HUES64 (cell line): ENCODE results near the gene HPN.
A peak's percentile ranks its signal among the peaks of the same experiment; 100 is the strongest.
"Not testable (repeated sequence)": the region's sequence is repeated elsewhere in the genome, so short reads cannot be mapped to it uniquely, and the experiment has no call there.

ENCODE experiments used
- H3K27ac ChIP-seq: 2 replicates; pipeline ENCODE4 v1.7.0; 2013; ENCODE audit warnings: low read depth, low read length, inconsistent platforms
- H3K27me3 ChIP-seq: 2 replicates; pipeline ENCODE4 v1.6.1; 2013; ENCODE audit warnings: mild to moderate bottlenecking, low read length; ENCODE audit not compliant: insufficient read depth
- H3K36me3 ChIP-seq: 2 replicates; pipeline ENCODE4 v1.6.1; 2013; ENCODE audit warnings: mild to moderate bottlenecking, low read length; ENCODE audit not compliant: insufficient read depth
- H3K4me1 ChIP-seq: 2 replicates; pipeline ENCODE4 v1.6.1; 2013; ENCODE audit warnings: mild to moderate bottlenecking, low read length, moderate library complexity; ENCODE audit not compliant: insufficient read depth
- H3K4me3 ChIP-seq: 2 replicates; pipeline ENCODE4 v1.5.1; 2013; ENCODE audit warnings: mild to moderate bottlenecking, low read length, moderate library complexity
- H3K9ac ChIP-seq: 2 replicates; pipeline ENCODE4 v1.6.1; 2013; ENCODE audit warnings: mild to moderate bottlenecking, low read depth, low read length
- H3K9me3 ChIP-seq: 2 replicates; pipeline ENCODE4 v1.6.1; 2013; ENCODE audit warnings: low read depth, low read length; ENCODE audit not compliant: insufficient read depth
- WGBS: fragments of 150-250, 120-280 bp; methylation state at CpG from one replicate; pipeline ENCODE4 v1.1.7; 2013; ENCODE audit warnings: missing lambda C conversion rate; 5-methylcytosine and 5-hydroxymethylcytosine counted together

The HPN gene

DNA sequence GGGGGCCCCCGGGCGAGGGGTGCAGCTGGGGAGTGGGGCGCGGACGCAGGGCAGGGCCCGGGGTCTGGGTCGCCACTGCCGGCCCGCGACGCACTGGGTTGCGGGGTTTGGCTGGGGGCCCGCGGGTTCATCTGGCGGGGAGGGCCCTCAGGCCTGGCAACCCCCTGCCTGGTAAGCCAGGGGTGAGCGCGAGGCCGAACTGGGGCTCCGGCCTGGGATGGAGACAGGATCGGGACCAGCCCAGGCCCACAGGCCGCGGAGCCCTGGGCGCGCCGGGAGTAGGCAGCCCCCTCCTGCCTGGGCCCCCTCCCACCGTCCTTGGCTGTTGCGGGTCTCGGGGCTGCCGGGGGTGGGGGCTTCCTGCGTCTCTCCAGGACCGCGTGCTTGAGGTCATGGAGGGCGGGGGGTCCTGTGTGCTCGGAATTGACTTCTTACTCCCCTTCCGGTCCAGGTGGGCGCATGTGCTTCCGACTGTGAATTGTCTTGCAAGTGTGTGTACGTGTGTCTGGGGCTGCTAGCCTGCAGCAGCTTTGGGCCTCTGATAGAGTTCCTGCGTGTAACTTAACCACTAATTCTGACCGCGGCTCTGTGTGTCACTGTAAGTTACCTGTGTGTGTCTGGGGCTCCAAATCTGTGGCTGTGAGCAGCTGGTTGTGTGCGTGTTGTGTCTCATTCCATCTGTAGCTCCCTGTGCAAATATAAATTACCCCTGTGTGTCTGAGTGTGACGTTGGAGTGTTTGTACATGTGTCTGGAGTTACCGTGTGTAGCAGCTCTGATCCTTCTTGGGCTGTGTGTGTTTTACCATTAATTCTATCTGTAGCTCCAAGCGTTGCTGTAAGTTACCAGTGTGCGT, 40.6 kb upstream of the HPN start:
- H3K4me3 ChIP-seq = peak overlapping the region; percentile 84
- H3K27me3 ChIP-seq = no peaks in the 10 kb centered on the region
- peak overlapping the region; percentile 97 for H3K27ac ChIP-seq
- no peaks in the 10 kb centered on the region for H3K9me3 ChIP-seq
- 4% methylated on average over 46 of the region's 46 CpGs for WGBS
- peak overlapping the region; percentile 84 for H3K9ac ChIP-seq
- H3K4me1 ChIP-seq = peaks cover 44% of the 10 kb centered on the region
- peaks cover 28% of the 10 kb centered on the region for H3K36me3 ChIP-seq

DNA sequence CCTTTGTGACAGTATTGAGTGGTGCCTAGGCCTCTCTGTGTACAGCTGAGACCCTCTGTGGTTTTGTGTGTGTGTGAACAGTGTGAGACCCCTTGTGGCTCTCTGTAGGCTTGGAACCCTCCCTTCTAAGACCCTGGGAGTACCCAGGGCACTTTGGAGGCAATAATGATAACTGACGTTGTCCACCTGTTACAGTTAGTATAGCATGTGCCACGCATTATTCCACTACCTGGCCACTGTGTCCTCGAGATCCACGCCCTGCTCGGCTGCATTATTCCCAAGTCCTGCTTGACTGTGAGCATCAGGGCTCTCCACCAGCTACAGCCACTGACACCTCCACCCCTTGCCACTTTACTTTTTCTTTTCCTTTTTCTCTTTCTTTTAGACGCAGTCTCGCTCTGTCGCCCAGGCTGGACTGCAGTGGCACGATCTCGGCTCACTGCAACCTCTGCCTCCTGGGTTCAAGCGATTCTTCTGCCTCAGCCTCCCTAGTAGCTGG, 39.4 kb upstream of the HPN start:
- H3K27me3 ChIP-seq = no peaks in the 10 kb centered on the region
- no peak overlapping the region for H3K27ac ChIP-seq
- H3K36me3 ChIP-seq = peaks cover 40% of the 10 kb centered on the region
- 92% methylated on average over 11 of the region's 11 CpGs for WGBS
- H3K4me3 ChIP-seq = peak overlapping the region; percentile 84
- no peaks in the 10 kb centered on the region for H3K9me3 ChIP-seq
- H3K9ac ChIP-seq = no peak overlapping the region
- H3K4me1 ChIP-seq = peaks cover 38% of the 10 kb centered on the region

DNA sequence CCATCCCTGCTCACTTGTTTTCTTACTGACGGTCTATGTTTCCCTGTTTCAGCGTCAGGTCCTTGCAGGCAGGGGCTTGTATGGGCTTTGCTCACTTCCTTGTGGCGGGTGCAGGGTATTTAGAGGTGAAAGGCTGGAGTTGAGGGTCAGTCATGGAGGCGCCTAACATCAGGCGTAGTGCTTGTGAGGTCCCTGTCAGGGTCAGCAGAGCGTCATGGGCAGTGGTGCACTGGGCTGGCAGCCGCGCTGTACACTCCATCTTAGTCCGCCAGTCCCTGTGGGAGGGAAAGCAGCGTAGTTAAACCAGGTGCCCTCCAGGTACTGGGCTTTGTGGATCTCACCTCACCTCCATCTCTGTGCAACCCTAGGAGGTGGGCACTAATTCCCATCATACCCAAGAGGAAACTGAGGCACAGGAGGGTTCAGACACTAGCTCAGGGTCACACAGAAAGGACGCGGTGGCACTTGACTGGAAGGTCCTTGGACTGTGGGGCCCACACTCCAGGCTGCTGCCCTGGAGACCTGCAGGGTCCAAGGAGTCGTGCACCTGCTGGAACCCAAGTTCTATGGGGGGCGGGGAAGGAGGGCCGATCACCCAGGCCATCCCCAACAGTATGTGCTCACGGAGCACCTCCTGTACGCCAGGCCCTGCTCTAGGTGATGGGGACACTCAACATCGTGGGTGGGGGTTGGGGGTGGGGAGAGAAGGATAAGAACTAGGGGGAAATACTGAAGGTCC, 36.8 kb upstream of the HPN start:
- Histone ChIP-seq H3K36me3 (peaks cover 62% of the 10 kb centered on the region), H3K27me3 (no peaks in the 10 kb centered on the region), H3K27ac (no peak overlapping the region), H3K9me3 (no peaks in the 10 kb centered on the region), H3K9ac (no peak overlapping the region), H3K4me3 (no peak overlapping the region), H3K4me1 (peaks cover 26% of the 10 kb centered on the region)
- 94% methylated on average over 18 of the region's 18 CpGs for WGBS

DNA sequence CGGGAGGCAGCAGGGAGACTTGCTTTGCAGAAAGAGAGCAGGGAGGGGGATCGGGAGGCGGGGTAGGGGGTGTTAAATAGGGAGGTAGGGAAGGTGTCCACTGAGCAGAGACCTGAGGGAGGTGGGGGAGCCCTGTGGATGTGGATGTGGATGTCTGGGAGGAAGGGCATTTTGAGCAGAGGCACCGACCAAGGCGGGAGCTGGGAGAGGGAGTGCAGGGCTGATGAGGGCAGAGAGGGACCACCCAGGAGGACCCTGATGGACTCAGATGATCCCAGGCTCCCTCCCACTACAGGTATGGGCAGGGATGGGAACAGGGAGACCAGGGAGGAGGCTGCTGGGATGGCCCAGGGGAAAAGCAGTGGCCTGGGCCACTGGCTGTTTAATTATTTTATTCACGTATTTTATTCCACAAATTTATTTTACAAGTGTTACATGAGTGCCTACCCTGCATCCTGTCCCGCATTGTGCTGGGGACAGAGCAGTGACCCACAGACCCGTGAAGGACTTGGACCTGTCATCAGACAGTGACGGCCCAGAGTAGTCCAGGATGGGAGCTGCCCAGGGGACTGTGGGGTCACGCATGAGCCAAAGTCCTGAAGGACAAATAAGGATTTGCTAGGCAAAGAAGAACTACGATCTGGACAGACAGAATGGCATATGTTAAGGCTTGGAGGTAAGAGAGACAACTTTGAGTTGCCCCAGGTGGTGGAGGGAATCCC, 36.1 kb upstream of the HPN start:
- Histone ChIP-seq H3K4me3 (no peak overlapping the region), H3K36me3 (peaks cover 69% of the 10 kb centered on the region), H3K27ac (no peak overlapping the region), H3K9ac (no peak overlapping the region), H3K4me1 (peaks cover 26% of the 10 kb centered on the region), H3K9me3 (no peaks in the 10 kb centered on the region), H3K27me3 (no peaks in the 10 kb centered on the region)
- 93% methylated on average over 11 of the region's 11 CpGs for whole genome bisulfite sequencing

DNA sequence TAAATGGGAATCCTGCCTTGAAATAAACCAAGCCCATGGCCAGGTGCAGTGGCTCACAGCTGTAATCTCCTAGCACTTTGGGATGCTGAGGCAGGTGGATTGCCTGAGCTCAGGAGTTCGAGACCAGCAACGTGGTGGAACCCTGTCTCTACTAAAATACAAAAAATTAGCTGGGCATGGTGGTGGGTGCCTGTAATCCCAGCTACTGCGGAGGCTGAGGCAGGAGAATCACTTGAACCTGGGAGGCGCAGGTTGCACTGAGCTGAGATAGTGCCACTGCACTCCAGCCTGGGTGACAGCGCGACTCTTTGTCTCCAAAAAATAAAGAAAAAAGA, 35.5 kb upstream of the HPN start:
- peaks cover 26% of the 10 kb centered on the region for H3K4me1 ChIP-seq
- H3K9me3 ChIP-seq, H3K27me3 ChIP-seq, H3K4me3 ChIP-seq, H3K9ac ChIP-seq, H3K27ac ChIP-seq: not testable (repeated sequence)
- 95% methylated on average over 6 of the region's 6 CpGs for WGBS
- H3K36me3 ChIP-seq = peaks cover 75% of the 10 kb centered on the region

DNA sequence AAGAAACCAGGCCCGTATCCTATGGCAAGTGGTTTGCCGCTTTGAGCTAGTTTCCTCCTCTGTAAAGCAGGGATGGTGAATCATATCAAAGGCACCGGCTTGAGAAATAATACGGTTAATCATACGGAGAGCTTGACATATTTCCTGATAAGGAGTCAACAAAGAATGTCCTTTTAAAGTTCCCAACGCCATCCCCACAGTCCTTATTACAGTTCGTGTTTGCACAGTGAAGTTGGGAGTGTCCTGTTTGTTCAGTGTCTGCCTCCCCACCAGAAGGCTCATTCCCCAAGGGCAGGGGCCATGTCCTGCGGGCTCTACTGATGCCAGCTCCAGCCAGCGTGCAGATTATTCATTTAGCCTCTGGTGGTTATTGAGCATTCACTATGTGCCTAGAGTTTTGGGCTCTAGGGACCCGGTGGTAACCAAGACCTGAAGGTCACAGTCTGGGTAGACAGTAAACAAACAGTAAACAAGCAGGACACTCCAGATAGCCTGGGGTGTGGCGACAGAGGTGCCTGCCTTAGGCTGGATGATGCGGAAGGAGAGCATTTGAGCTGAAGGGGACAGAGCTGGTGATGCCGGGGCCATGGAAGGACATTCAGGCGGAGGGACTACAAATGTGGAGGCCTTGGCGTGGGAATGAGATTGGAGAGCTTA, 35.1 kb upstream of the HPN start:
- H3K27ac ChIP-seq = no peak overlapping the region
- H3K9me3 ChIP-seq = no peaks in the 10 kb centered on the region
- no peak overlapping the region for H3K4me3 ChIP-seq
- peaks cover 21% of the 10 kb centered on the region for H3K4me1 ChIP-seq
- H3K9ac ChIP-seq = no peak overlapping the region
- no peaks in the 10 kb centered on the region for H3K27me3 ChIP-seq
- H3K36me3 ChIP-seq = peaks cover 80% of the 10 kb centered on the region
- WGBS = 93% methylated on average over 15 of the region's 15 CpGs

DNA sequence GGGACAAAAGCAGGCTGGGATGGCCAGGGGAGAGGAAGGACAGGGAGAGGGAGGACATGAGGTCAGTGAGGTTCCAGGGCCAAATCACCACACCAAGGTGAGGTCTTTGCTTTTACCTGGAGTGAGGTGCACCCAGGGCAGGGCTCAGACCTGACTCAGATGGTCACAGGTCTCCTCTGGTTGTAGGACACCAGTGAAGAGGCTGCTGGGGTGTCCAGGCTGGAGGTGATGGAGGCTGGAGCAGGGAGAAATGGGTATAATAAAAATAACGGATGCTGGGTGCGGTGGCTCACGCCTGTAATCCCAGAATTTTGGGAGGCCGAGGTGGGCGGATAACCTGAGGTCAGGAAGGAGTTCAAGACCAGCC, 34.5 kb upstream of the HPN start:
- WGBS = 97% methylated on average over 5 of the region's 5 CpGs

DNA sequence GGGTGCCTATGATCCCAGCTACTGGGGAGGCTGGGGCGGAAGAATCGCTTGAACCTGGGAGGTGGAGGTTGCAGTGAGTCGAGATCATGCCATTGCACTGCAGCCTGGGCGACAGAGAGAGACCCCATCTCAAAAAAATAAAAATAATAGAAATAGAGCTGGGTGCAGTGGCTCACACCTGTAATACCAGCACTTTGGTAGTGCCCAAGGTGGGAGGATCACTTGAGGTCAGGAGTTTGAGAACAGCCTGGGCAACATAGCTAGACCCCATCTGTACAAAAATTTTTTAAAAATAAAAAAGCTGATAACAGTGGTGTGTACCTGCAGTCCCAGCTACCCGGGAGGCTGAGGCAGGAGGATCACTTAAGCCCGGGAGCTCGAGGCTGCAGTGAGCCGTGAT, 34.1 kb upstream of the HPN start:
- H3K27me3 ChIP-seq, H3K9me3 ChIP-seq, H3K27ac ChIP-seq, H3K9ac ChIP-seq, H3K4me3 ChIP-seq: not testable (repeated sequence)
- Histone ChIP-seq H3K4me1 (peaks cover 17% of the 10 kb centered on the region), H3K36me3 (peaks cover 84% of the 10 kb centered on the region)
- 93% methylated on average over 7 of the region's 8 CpGs for WGBS

More for the DNA sequence above, 34.5 kb upstream of the HPN start:
- Histone ChIP-seq H3K9ac (no peak overlapping the region), H3K27me3 (no peaks in the 10 kb centered on the region), H3K9me3 (no peaks in the 10 kb centered on the region), H3K36me3 (peaks cover 82% of the 10 kb centered on the region), H3K4me3 (no peak overlapping the region), H3K27ac (no peak overlapping the region), H3K4me1 (peaks cover 18% of the 10 kb centered on the region)

DNA sequence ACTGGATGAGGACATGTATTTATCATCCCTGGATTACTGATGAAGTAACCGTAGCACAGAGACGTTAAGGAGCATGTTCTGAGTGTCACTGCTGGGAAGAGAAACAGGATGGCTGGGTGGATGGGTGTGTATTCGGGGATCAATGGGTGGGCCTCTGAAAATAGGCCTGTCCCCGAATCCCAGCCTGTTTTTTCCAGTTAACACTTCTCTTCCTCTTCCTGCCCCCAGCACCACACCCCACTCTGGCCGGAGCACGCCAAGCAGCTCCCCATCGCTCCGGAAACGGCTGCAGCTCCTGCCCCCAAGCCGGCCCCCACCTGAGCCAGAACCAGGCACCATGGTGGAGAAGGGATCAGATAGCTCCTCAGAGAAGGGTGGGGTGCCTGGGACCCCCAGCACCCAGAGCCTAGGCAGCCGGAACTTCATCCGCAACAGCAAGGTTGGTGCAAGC, 32.6 kb upstream of the HPN start:
- H3K36me3 ChIP-seq = peaks cover 88% of the 10 kb centered on the region
- H3K27me3 ChIP-seq = no peaks in the 10 kb centered on the region
- no peak overlapping the region for H3K27ac ChIP-seq
- no peak overlapping the region for H3K4me3 ChIP-seq
- H3K4me1 ChIP-seq = peaks cover 5% of the 10 kb centered on the region; the same call in 1 of the 2 replicates
- H3K9me3 ChIP-seq = no peaks in the 10 kb centered on the region
- 96% methylated on average over 12 of the region's 12 CpGs for WGBS
- no peak overlapping the region for H3K9ac ChIP-seq

DNA sequence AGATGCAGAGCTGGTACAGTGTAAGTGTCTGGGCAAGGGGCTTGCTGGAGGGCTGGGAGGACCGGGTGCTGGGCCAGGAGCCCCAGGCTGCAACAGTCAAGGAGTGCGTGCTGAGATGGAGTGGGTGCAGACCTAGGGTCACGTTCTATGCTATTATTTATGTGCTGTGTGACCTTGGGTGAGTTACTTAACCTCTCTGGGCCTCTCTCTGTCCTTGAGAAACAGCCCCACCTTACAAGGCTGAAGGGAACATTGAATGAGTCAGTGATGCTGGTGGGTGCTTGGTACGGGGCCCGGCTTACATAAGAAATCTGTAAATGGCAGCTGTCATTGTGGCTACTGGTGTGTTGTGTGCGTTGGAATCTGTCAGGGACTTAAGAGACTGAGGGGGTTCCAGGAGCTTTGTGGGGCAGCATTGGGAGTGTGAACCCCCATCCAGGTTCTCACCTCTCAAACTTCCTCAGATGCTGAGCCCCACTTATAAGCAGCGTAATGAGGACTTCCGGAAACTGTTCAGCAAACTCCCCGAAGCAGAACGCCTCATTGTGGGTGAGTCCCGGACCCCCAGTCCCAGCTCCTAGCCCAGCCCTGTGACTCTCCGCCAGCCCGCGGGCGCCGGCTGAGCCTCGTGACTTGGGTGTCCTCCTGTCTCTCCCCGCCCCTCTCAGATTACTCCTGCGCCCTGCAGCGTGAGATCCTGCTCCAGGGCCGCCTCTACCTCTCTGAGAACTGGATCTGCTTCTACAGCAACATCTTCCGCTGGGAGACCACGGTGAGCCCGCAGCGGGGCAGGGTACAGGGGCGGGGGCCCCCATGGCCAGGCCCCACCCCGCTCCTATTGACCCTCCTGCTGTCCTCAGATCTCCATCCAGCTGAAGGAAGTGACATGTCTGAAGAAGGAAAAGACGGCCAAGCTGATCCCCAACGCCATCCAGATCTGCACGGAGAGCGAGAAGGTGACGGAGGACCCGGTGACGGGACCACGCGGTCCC, 31.8 kb upstream of the HPN start:
- no peak overlapping the region for H3K9ac ChIP-seq
- WGBS = 95% methylated on average over 36 of the region's 36 CpGs
- H3K27me3 ChIP-seq = no peaks in the 10 kb centered on the region
- H3K27ac ChIP-seq = no peak overlapping the region
- 0 out of 2 replicates have a peak, but pooled peaks cover 1% of the 10 kb centered on the region for H3K4me1 ChIP-seq
- no peak overlapping the region for H3K4me3 ChIP-seq
- no peaks in the 10 kb centered on the region for H3K9me3 ChIP-seq
- peaks cover 88% of the 10 kb centered on the region for H3K36me3 ChIP-seq
